GM12891 (cell line): ENCODE data around the gene IVL.

Experiments used
- PAX5 ChIP-seq: IDR thresholded peaks from 2 replicates; pipeline ENCODE4 v1.6.1; 2011; ENCODE audit warnings: low read length, moderate library complexity, mild to moderate bottlenecking; ENCODE audit not compliant: insufficient read depth, severe bottlenecking
- POLR2A ChIP-seq: IDR thresholded peaks from 2 replicates; pipeline ENCODE4 v1.6.1; 2011; ENCODE audit warnings: low read depth, low read length, control low read depth
- POLR2AphosphoS5 ChIP-seq: IDR thresholded peaks from 2 replicates; pipeline ENCODE4 v1.6.1; 2011; ENCODE audit warnings: low read depth, low read length, control low read depth
- SPI1 ChIP-seq: IDR thresholded peaks from 2 replicates; pipeline ENCODE4 v1.6.1; 2011; ENCODE audit warnings: low read depth, low read length, control low read depth
- TAF1 ChIP-seq: IDR thresholded peaks from 2 replicates; pipeline ENCODE4 v1.6.1; 2011; ENCODE audit warnings: low read depth, low read length, control low read depth

GRCh38 chr1:152942161-152942560, 33.8 kb downstream of the IVL start:
- TF ChIP-seq POLR2A (no peak), POLR2AphosphoS5 (no peak), SPI1 (no peak), TAF1 (no peak), PAX5 (no peak)
